Gastrocnemius medialis (tissue), 4 donors: ENCODE measurements around the gene SCN4A. TPM values are rescaled to one million over a fixed set of nuclear protein-coding genes. Genes with fewer than 3 reads are reported as not detected.

Experiments used
- ATAC-seq, 2 donors: fragments of 150-250 bp; one replicate each; pipeline ENCODE4 v1.9.1; 2016
- DNase-seq, 2 donors: peaks; one replicate each; pipeline ENCODE4 v3.0.0-alpha.2; 2019
- H3K27ac ChIP-seq, 4 donors: fragments of 200-600 bp; sonication (generic); 1 replicate in 1 of 4; 2 replicates in 3 of 4; pipeline ENCODE4 v1.5.1; 2016 to 2018; ENCODE audit warnings: mild to moderate bottlenecking in 2 of 4, moderate library complexity in 1 of 4
- H3K27me3 ChIP-seq, 3 donors: fragments of 200-600 bp; sonication (generic) in 2 of 3; 1 replicate in 1 of 3; 2 replicates in 2 of 3; pipeline versions ENCODE4 v1.5.1 to v1.6.0; 2016 to 2019; ENCODE audit warnings: mild to moderate bottlenecking in 1 of 3, moderate library complexity in 1 of 3
- H3K36me3 ChIP-seq, 2 donors: fragments of 200-600 bp; sonication (generic) in 1 of 2; one replicate each; pipeline ENCODE4 v1.5.1; 2017 to 2018
- H3K4me1 ChIP-seq, 2 donors: fragments of 200-600 bp; sonication (generic) in 1 of 2; one replicate each; pipeline ENCODE4 v1.5.1; 2016 to 2017; ENCODE audit warnings: mild to moderate bottlenecking in 2 of 2
- H3K4me3 ChIP-seq, 4 donors: fragments of 200-600 bp; sonication (generic) in 3 of 4; 1 replicate in 1 of 4; 2 replicates in 3 of 4; pipeline ENCODE4 v1.5.1; 2016 to 2019; ENCODE audit warnings: mild to moderate bottlenecking in 2 of 4
- H3K9me3 ChIP-seq, 3 donors: fragments of 200-600 bp; sonication (generic) in 2 of 3; 1 replicate in 1 of 3; 2 replicates in 2 of 3; pipeline ENCODE4 v1.5.1; 2016 to 2019
- CTCF ChIP-seq, 5 experiments: fragments of 450-650 bp in 3 of 5; fragments of 200-600 bp in 2 of 5; sonication (generic) in 2 of 5; IDR thresholded peaks in 4 of 5; conservative IDR thresholded peaks in 1 of 5; 1 replicate in 4 of 5; 2 replicates in 1 of 5; pipeline ENCODE4 v1.5.1; 2016 to 2019; ENCODE audit warnings: antibody characterized with exemption in 5 of 5, mild to moderate bottlenecking in 3 of 5, moderate library complexity in 3 of 5
- POLR2A ChIP-seq, 2 donors: fragments of 450-650 bp; IDR thresholded peaks; one replicate each; pipeline ENCODE4 v1.6.1; 2017; ENCODE audit warnings: antibody characterized with exemption in 2 of 2, mild to moderate bottlenecking in 2 of 2, moderate library complexity in 2 of 2
- in situ Hi-C, 4 donors: fragments of 200-750 bp; cut with MboI; loops; one replicate each; pipeline versions ENCODE4 v1.15.0 to v1.8.0; 2017; ENCODE audit warnings: low sequenced_read_pairs in 4 of 4
- intact Hi-C: fragments of 100-400 bp; cut with DNase I; formaldehyde crosslinking; loops from one replicate; pipeline ENCODE4 v1.15.1; 2023; ENCODE audit warnings: low total_unique reads
- total RNA-seq, 4 donors: library from RNA; depleted of rRNA; stranded (reverse); fragments of >200 nt; gene quantifications; one replicate each; pipeline versions ENCODE4 v1.1.0 to v1.2.3, GENCODE V29; 2016

Gene SCN4A
- total RNA-seq, 4 donors from 2014 or later: 45.3 to 107 (median 69.1) TPM

- peaks cover 15 to 16% of the 10 kb centered on the region in 2 donors for H3K4me1 ChIP-seq
- H3K27ac ChIP-seq: peak within 1 kb of the TSS; percentile 8 to 66 (median 58)
Measured at GRCh38 chr17:63998050-63998720, 25.5 kb upstream of the SCN4A start, which contains the start of gene PRR29. PRR29 (plus strand) TSS chr17:63998351; CDS start chr17:63998365, 14 bp downstream.

GRCh38 chr17:63997341-63998048 lies 24.8 kb upstream of the SCN4A start:
- peak; percentile 32 to 42 for ATAC-seq
- peaks cover 12 to 23% (median 23%) of the 10 kb centered on the region in 3 donors for H3K27me3 ChIP-seq
- H3K27ac ChIP-seq: peak overlapping the region; percentile 8 to 66 (median 58)
- TF ChIP-seq POLR2A (IDR thresholded peaks at IDR 0.05): no peak
- TF ChIP-seq CTCF (IDR thresholded peaks at IDR 0.05 in 4 of 5, conservative IDR thresholded peaks at IDR 0.05 in 1 of 5): no peak
- in situ Hi-C loops (no loop called here), intact Hi-C loops (no loop called here)
- no peak for DNase-seq
- peaks cover 15 to 16% of the 10 kb centered on the region in 2 donors for H3K4me1 ChIP-seq
- no peaks in the 10 kb centered on the region for H3K36me3 ChIP-seq
- H3K4me3 ChIP-seq: peak overlapping the region; percentile 51 to 64 (median 58)
- no peaks in the 10 kb centered on the region for H3K9me3 ChIP-seq

More at GRCh38 chr17:63998050-63998720, 25.5 kb upstream of the SCN4A start, which contains the start of gene PRR29:
- H3K4me3 ChIP-seq: peak within 1 kb of the TSS; percentile 51 to 64 (median 58)
- DNase-seq: no peak
- H3K9me3 ChIP-seq: no peaks in the 10 kb centered on the region
- in situ Hi-C loops: no loop called here
- ATAC-seq: peak in 1 of 2 donors; percentile 31
- H3K27me3 ChIP-seq: peaks cover 12 to 23% (median 23%) of the 10 kb centered on the region in 3 donors
- no peaks in the 10 kb centered on the region for H3K36me3 ChIP-seq
- intact Hi-C loops: no loop called here
- TF ChIP-seq POLR2A (IDR thresholded peaks at IDR 0.05) (no peak), CTCF (IDR thresholded peaks at IDR 0.05 in 4 of 5, conservative IDR thresholded peaks at IDR 0.05 in 1 of 5) (no peak)

- peaks cover 12 to 23% (median 18%) of the 10 kb centered on the region in 3 donors for H3K27me3 ChIP-seq
- H3K4me3 ChIP-seq: no peak overlapping the region
- no peaks in the 10 kb centered on the region for H3K36me3 ChIP-seq
- DNase-seq: no peak
- no peaks in the 10 kb centered on the region for H3K9me3 ChIP-seq
- in situ Hi-C loops (no loop called here), intact Hi-C loops (no loop called here)
- H3K27ac ChIP-seq: peak overlapping the region in 1 of 4 donors; percentile 51
- TF ChIP-seq CTCF (IDR thresholded peaks at IDR 0.05 in 4 of 5, conservative IDR thresholded peaks at IDR 0.05 in 1 of 5): no peak
- no peak for TF ChIP-seq POLR2A (IDR thresholded peaks at IDR 0.05)
- H3K4me1 ChIP-seq: peaks cover 15 to 16% of the 10 kb centered on the region in 2 donors
- ATAC-seq: no peak
Measured at GRCh38 chr17:63996430-63997182, 23.9 kb upstream of the SCN4A start.

- Histone ChIP-seq H3K27ac (no peak overlapping the region), H3K9me3 (no peaks in the 10 kb centered on the region), H3K27me3 (peaks cover 12 to 19% (median 15%) of the 10 kb centered on the region in 3 donors), H3K36me3 (no peaks in the 10 kb centered on the region), H3K4me1 (peaks cover 19 to 20% of the 10 kb centered on the region in 2 donors), H3K4me3 (no peak overlapping the region)
- no peak for DNase-seq
- in situ Hi-C loops (no loop called here), intact Hi-C loops (no loop called here)
- no peak for ATAC-seq
- TF ChIP-seq CTCF (IDR thresholded peaks at IDR 0.05 in 4 of 5, conservative IDR thresholded peaks at IDR 0.05 in 1 of 5): no peak
- no peak for TF ChIP-seq POLR2A (IDR thresholded peaks at IDR 0.05)
Measured at GRCh38 chr17:63995626-63996025, 22.9 kb upstream of the SCN4A start.
